Hematopoietic multipotent progenitor cell treated with erythropoietin and hydrocortisone succinate and interleukin-3 and kit ligand, for 8 days (in vitro differentiated cells): Measurements from ENCODE around the gene CCDC183.
"Not testable (repeated sequence)": the region's sequence is repeated elsewhere in the genome, so short reads cannot be mapped to it uniquely, and the experiment has no call there.

Experiments used
- DNase-seq: peaks from one replicate; pipeline ENCODE4 v3.0.0-alpha.2; 2015

The CCDC183 gene

GRCh38 chr9:136796238-136796774, at the start of gene CCDC183:
Gene CCDC183 (plus strand): TSS chr9:136796338. CDS start chr9:136796398, 60 bp downstream.
- no peak for DNase-seq

GRCh38 chr9:136746621-136747020, 49.5 kb upstream of the CCDC183 start:
- DNase-seq, result no peak

- DNase-seq, result no peak
These were observed 48.7 kb upstream of the CCDC183 start for GRCh38 chr9:136747161-136748060.

GRCh38 chr9:136748201-136748600, 47.9 kb upstream of the CCDC183 start, which contains the start of gene LCN6:
Gene LCN6 (minus strand): TSS chr9:136748525. CDS start chr9:136748483, 42 bp downstream.
- DNase-seq, result no peak

GRCh38 chr9:136748666-136749611, 47.2 kb upstream of the CCDC183 start:
- DNase-seq, result no peak

GRCh38 chr9:136750526-136750925, 45.6 kb upstream of the CCDC183 start:
- no peak for DNase-seq

- no peak for DNase-seq
These were observed 44.9 kb upstream of the CCDC183 start for GRCh38 chr9:136751244-136751643.

GRCh38 chr9:136751814-136752213, 44.3 kb upstream of the CCDC183 start:
- DNase-seq, result no peak

- DNase-seq, result no peak
These were observed 42.6 kb upstream of the CCDC183 start for GRCh38 chr9:136753371-136754058.

- no peak for DNase-seq
These were observed 42.0 kb upstream of the CCDC183 start for GRCh38 chr9:136754059-136754572.

- DNase-seq, result no peak
These were observed 41.4 kb upstream of the CCDC183 start for GRCh38 chr9:136754626-136755301.

GRCh38 chr9:136755302-136756133, 40.6 kb upstream of the CCDC183 start:
- DNase-seq, result not testable (repeated sequence)

- DNase-seq, result no peak
These were observed 40.1 kb upstream of the CCDC183 start for GRCh38 chr9:136756134-136756438.

- DNase-seq, result no peak
These were observed 39.3 kb upstream of the CCDC183 start for GRCh38 chr9:136756836-136757235.

GRCh38 chr9:136757328-136757727, 38.8 kb upstream of the CCDC183 start:
- DNase-seq, result no peak

- DNase-seq, result no peak
These were observed 38.4 kb upstream of the CCDC183 start for GRCh38 chr9:136757751-136758140.

- no peak for DNase-seq
These were observed 37.1 kb upstream of the CCDC183 start for GRCh38 chr9:136759001-136759400.

GRCh38 chr9:136759436-136760325, 36.5 kb upstream of the CCDC183 start:
- DNase-seq, result no peak

- no peak for DNase-seq
These were observed 35.7 kb upstream of the CCDC183 start for GRCh38 chr9:136760424-136760823.
